H1 (cell line): Measurements from ENCODE around the gene PACSIN1.

Experiments
- CREB1 ChIP-seq: IDR thresholded peaks from 2 replicates; pipeline ENCODE4 v1.6.1; 2012; ENCODE audit warnings: inconsistent platforms
- CTCF ChIP-seq, 3 experiments: IDR thresholded peaks; 1 replicate in 2 of 3; 2 replicates in 1 of 3; pipeline versions ENCODE4 v1.5.1 to v1.6.1; 2011; ENCODE audit warnings: low read length in 3 of 3, mild to moderate bottlenecking in 3 of 3, inconsistent platforms in 2 of 3, low read depth in 1 of 3, moderate library complexity in 1 of 3; ENCODE audit not compliant: insufficient read depth in 1 of 3; ENCODE audit errors: control extremely low read depth in 1 of 3
- EGR1 ChIP-seq: IDR thresholded peaks from 2 replicates; pipeline ENCODE4 v1.6.1; 2011; ENCODE audit warnings: low read depth, low read length, borderline replicate concordance
- EP300 ChIP-seq, 2 experiments: IDR thresholded peaks; 1 replicate in 1 of 2; 2 replicates in 1 of 2; pipeline ENCODE4 v1.6.1; 2011 to 2012; ENCODE audit warnings: low read depth in 2 of 2, low read length in 2 of 2, mild to moderate bottlenecking in 2 of 2, borderline replicate concordance in 1 of 2, inconsistent platforms in 1 of 2, moderate library complexity in 1 of 2
- EZH2 ChIP-seq: fragments of 200-600 bp; sonication (generic); IDR thresholded peaks from 2 replicates; pipeline ENCODE4 v1.7.1; 2012; ENCODE audit warnings: low read depth, mild to moderate bottlenecking, moderate library complexity, low read length, inconsistent platforms; ENCODE audit not compliant: severe bottlenecking
- HDAC2 ChIP-seq, 2 experiments: fragments of 300-600 bp in 1 of 2; sonication (generic) in 1 of 2; IDR thresholded peaks; 2 replicates each; pipeline ENCODE4 v1.6.1; 2011 to 2012; ENCODE audit warnings: low read depth in 2 of 2, low read length in 2 of 2, mild to moderate bottlenecking in 2 of 2, moderate library complexity in 2 of 2, borderline replicate concordance in 1 of 2, inconsistent platforms in 1 of 2
- MAX ChIP-seq: IDR thresholded peaks from 2 replicates; pipeline ENCODE4 v1.6.1; 2012; ENCODE audit warnings: inconsistent platforms
- POLR2A ChIP-seq, 2 experiments: IDR thresholded peaks; 1 replicate in 1 of 2; 2 replicates in 1 of 2; pipeline ENCODE4 v1.6.1; 2011; ENCODE audit warnings: low read depth in 2 of 2, low read length in 2 of 2, mild to moderate bottlenecking in 2 of 2; ENCODE audit errors: control extremely low read depth in 1 of 2
- POLR2AphosphoS5 ChIP-seq: IDR thresholded peaks from 2 replicates; pipeline ENCODE4 v1.6.1; 2011; ENCODE audit warnings: low read depth, low read length
- RAD21 ChIP-seq, 2 experiments: IDR thresholded peaks in 1 of 2; conservative IDR thresholded peaks in 1 of 2; 2 replicates each; pipeline ENCODE4 v1.6.1; 2011; ENCODE audit warnings: low read depth in 2 of 2, low read length in 2 of 2, improper control_type of control experiment in 1 of 2, inconsistent platforms in 1 of 2, mild to moderate bottlenecking in 1 of 2, moderate library complexity in 1 of 2
- RFX5 ChIP-seq: IDR thresholded peaks from 2 replicates; pipeline ENCODE4 v1.6.1; 2011; ENCODE audit warnings: low read depth, low read length, improper control_type of control experiment, borderline replicate concordance
- SIX5 ChIP-seq: IDR thresholded peaks from 2 replicates; pipeline ENCODE4 v1.6.1; 2011; ENCODE audit warnings: mild to moderate bottlenecking, low read depth, low read length
- TAF1 ChIP-seq: IDR thresholded peaks from 2 replicates; pipeline ENCODE4 v1.6.1; 2011; ENCODE audit warnings: mild to moderate bottlenecking, low read depth, low read length
- YY1 ChIP-seq: IDR thresholded peaks from 2 replicates; pipeline ENCODE4 v1.6.1; 2011; ENCODE audit warnings: low read depth, mild to moderate bottlenecking, low read length

- TF ChIP-seq CTCF (IDR thresholded peaks at IDR 0.05; ENCODE audit: control extremely low read depth in 1 of 3, insufficient read depth in 1 of 3, low read depth in 1 of 3, low read length in 3 of 3) (no peak), EZH2 (no peak), YY1 (no peak), POLR2A (IDR thresholded peaks at IDR 0.05; ENCODE audit: control extremely low read depth in 1 of 2, low read depth in 2 of 2, low read length in 2 of 2) (no peak), CREB1 (no peak), RFX5 (no peak), MAX (no peak), SIX5 (no peak), HDAC2 (IDR thresholded peaks at IDR 0.05; ENCODE audit: borderline replicate concordance in 1 of 2, low read depth in 2 of 2, low read length in 2 of 2) (no peak), EGR1 (no peak), RAD21 (IDR thresholded peaks at IDR 0.05 in 1 of 2, conservative IDR thresholded peaks at IDR 0.05 in 1 of 2; ENCODE audit: low read depth in 2 of 2, low read length in 2 of 2) (no peak), EP300 (IDR thresholded peaks at IDR 0.05; ENCODE audit: borderline replicate concordance in 1 of 2, low read depth in 2 of 2, low read length in 2 of 2) (no peak), TAF1 (no peak), POLR2AphosphoS5 (no peak)
These were observed 107.8 kb downstream of the PACSIN1 start for GRCh38 chr6:34573567-34574183.
